K562 (cell line): ENCODE results near the gene IMMP2L. TPM values are rescaled to one million over a fixed set of nuclear protein-coding genes. Genes with fewer than 3 reads are reported as not detected.

Source experiments
- ATAC-seq: fragments of 200-7000 bp; cut with Tn5 transposase; 3 replicates; pipeline ENCODE4 v1.9.1; 2020; ENCODE audit warnings: moderate library complexity
- BruUV-seq: library from RNA; stranded (reverse); fragments of 400-500 nt; replicated peaks from 2 replicates; lab custom pipeline; 2021; lab: Mats Ljungman, UMichigan
- CTCF ChIA-PET: fragments of 300-600 bp; formaldehyde crosslinking; extraction: SDS; loops from one replicate; lab custom pipeline; 2021; ENCODE audit warnings: low intra/inter-chr PET ratio; lab: Yijun Ruan, JAX
- POLR2A ChIA-PET: fragments of 300-600, 350-650 bp; sonication (Branson Sonifier 250); formaldehyde crosslinking; extraction: SDS; loops from one replicate; lab custom pipeline; 2021; ENCODE audit warnings: antibody characterized with exemption, inconsistent platforms; lab: Yijun Ruan, JAX
- DNase-seq, 4 experiments: peaks; one replicate each; pipeline versions ENCODE4 v3.0.0 to v3.0.0-alpha.2; 2011 to 2018; ENCODE audit warnings: low spot score in 3 of 4, mixed read lengths in 3 of 4; ENCODE audit errors: extremely low read depth in 1 of 4
- FAIRE-seq: peaks from 2 replicates; lab custom pipeline; 2011; peaks lifted over from hg19 to GRCh38; lab: Jason Lieb, UNC
- H2AFZ ChIP-seq: 2 replicates; pipeline ENCODE4 v1.6.0; 2011; ENCODE audit warnings: low read depth, low read length, control low read depth, inconsistent platforms
- H3K27ac ChIP-seq: fragments of 200-600 bp; 3 replicates; pipeline ENCODE4 v1.8.0; 2011; ENCODE audit warnings: low read depth, mild to moderate bottlenecking, control low read depth, inconsistent platforms, low read length, moderate library complexity, mixed read lengths; ENCODE audit errors: extremely low read depth
- H3K27me3 ChIP-seq, 2 experiments: fragments of 300-600 bp in 1 of 2; 2 replicates in 1 of 2; 3 replicates in 1 of 2; pipeline versions ENCODE4 v1.6.0 to v1.8.0; 2011; ENCODE audit warnings: inconsistent platforms in 2 of 2, low read length in 2 of 2, mild to moderate bottlenecking in 1 of 2, mixed read lengths in 1 of 2, moderate library complexity in 1 of 2; ENCODE audit not compliant: control insufficient read depth in 2 of 2, insufficient read depth in 2 of 2
- H3K36me3 ChIP-seq: fragments of 300-600 bp; 3 replicates; pipeline ENCODE4 v1.8.0; 2011; ENCODE audit warnings: mild to moderate bottlenecking, low read length, inconsistent platforms; ENCODE audit not compliant: control insufficient read depth, insufficient read depth
- H3K4me1 ChIP-seq, 2 experiments: fragments of 200-600 bp in 1 of 2; replicated peaks in 1 of 2; 2 replicates in 1 of 2; 3 replicates in 1 of 2; pipeline versions ENCODE4 v1.5.1 to v1.8.0; 2011; ENCODE audit warnings: inconsistent platforms in 2 of 2, low read length in 2 of 2, mild to moderate bottlenecking in 1 of 2, mixed read lengths in 1 of 2, moderate library complexity in 1 of 2; ENCODE audit not compliant: control insufficient read depth in 2 of 2, insufficient read depth in 2 of 2
- H3K4me2 ChIP-seq: 2 replicates; pipeline ENCODE4 v1.6.1; 2011; ENCODE audit warnings: low read length, control low read depth, inconsistent platforms, mixed read lengths; ENCODE audit not compliant: insufficient read depth
- H3K4me3 ChIP-seq: fragments of 200-600 bp; sonication (generic), shearing (Covaris generic); 2 replicates; pipeline ENCODE4 v1.5.1; 2016; ENCODE audit warnings: control low read depth, inconsistent platforms
- H3K79me2 ChIP-seq: fragments of 200-600 bp; 3 replicates; pipeline ENCODE4 v1.8.0; 2011; ENCODE audit warnings: low read length, inconsistent platforms; ENCODE audit not compliant: control insufficient read depth, insufficient read depth
- H3K9ac ChIP-seq, 2 experiments: 2 replicates each; pipeline versions ENCODE4 v1.6.0 to v1.6.1; 2011; ENCODE audit warnings: low read depth in 2 of 2, low read length in 2 of 2, control low read depth in 1 of 2, inconsistent platforms in 1 of 2, mild to moderate bottlenecking in 1 of 2, mixed read lengths in 1 of 2; ENCODE audit not compliant: insufficient read depth in 1 of 2
- H3K9me1 ChIP-seq: one replicate; pipeline ENCODE4 v1.6.0; 2011; ENCODE audit warnings: inconsistent platforms, mild to moderate bottlenecking, low read length, moderate library complexity; ENCODE audit not compliant: control insufficient read depth, insufficient read depth
- H3K9me3 ChIP-seq: replicated peaks from 2 replicates; pipeline ENCODE4 v1.5.1; 2011; ENCODE audit warnings: low read depth, low read length, inconsistent platforms; ENCODE audit not compliant: control insufficient read depth, insufficient read depth
- H4K20me1 ChIP-seq: replicated peaks from 2 replicates; pipeline ENCODE4 v1.6.1; 2011; ENCODE audit warnings: low read length, inconsistent platforms, mixed read lengths; ENCODE audit not compliant: control insufficient read depth, insufficient read depth
- ARID1B ChIP-seq: fragments of 450-650 bp; IDR thresholded peaks from 2 replicates; pipeline ENCODE4 v1.6.1; 2016; ENCODE audit warnings: antibody characterized with exemption, mild to moderate bottlenecking, inconsistent platforms
- ARID3A ChIP-seq: IDR thresholded peaks from 2 replicates; pipeline ENCODE4 v1.6.1; 2012; ENCODE audit warnings: low read depth, low read length, improper control_type of control experiment, borderline replicate concordance
- CHD1 ChIP-seq: fragments of 200-600 bp; sonication (generic); IDR thresholded peaks from one replicate; pipeline ENCODE4 v1.6.1; 2012; ENCODE audit warnings: mild to moderate bottlenecking, moderate library complexity, low read length, inconsistent platforms
- HDGF ChIP-seq: fragments of 450-650 bp; IDR thresholded peaks from 2 replicates; pipeline ENCODE4 v1.6.1; 2016
- MITF ChIP-seq: IDR thresholded peaks from 2 replicates; pipeline ENCODE4 v1.6.1; 2014; ENCODE audit warnings: antibody characterized with exemption
- MLX ChIP-seq, 2 experiments: fragments of 450-650 bp in 1 of 2; sonication (generic) in 1 of 2; formaldehyde crosslinking; conservative IDR thresholded peaks; 2 replicates each; pipeline versions ENCODE4 v1.4.0 to v1.8.1; 2020 to 2022; ENCODE audit warnings: mild to moderate bottlenecking in 1 of 2, missing genetic modification reagents in 1 of 2
- NR2F6 ChIP-seq: fragments of 450-650 bp; formaldehyde crosslinking; IDR thresholded peaks from 2 replicates; pipeline ENCODE4 v1.4.0; 2020; ENCODE audit warnings: mild to moderate bottlenecking
- PHB2 ChIP-seq: fragments of 450-650 bp; IDR thresholded peaks from 2 replicates; pipeline ENCODE4 v1.6.1; 2017; ENCODE audit warnings: low read depth
- SAFB ChIP-seq: fragments of 200-400 bp; formaldehyde crosslinking; IDR thresholded peaks from 2 replicates; pipeline ENCODE4 v1.6.1; 2017; ENCODE audit warnings: low read depth, low read length, borderline replicate concordance
- ZBED1 ChIP-seq: IDR thresholded peaks from 2 replicates; pipeline ENCODE4 v1.6.1; 2014
- ZNF140 ChIP-seq: fragments of 250-450 bp; sonication (Bioruptor Pico); IDR thresholded peaks from 2 replicates; pipeline ENCODE4 v1.8.0; 2021; ENCODE audit warnings: moderate library complexity, mild to moderate bottlenecking, inconsistent platforms
- ZNF217 ChIP-seq: sonication (generic); formaldehyde crosslinking; IDR thresholded peaks from 2 replicates; pipeline ENCODE4 v1.8.0; 2022; ENCODE audit warnings: mild to moderate bottlenecking, missing genetic modification reagents
- ZNF232 ChIP-seq: sonication (generic); formaldehyde crosslinking; IDR thresholded peaks from 2 replicates; pipeline ENCODE4 v1.8.0; 2022; ENCODE audit warnings: mild to moderate bottlenecking, missing genetic modification reagents
- WGBS: fragments of 100-300 bp; shearing (Covaris generic); methylation state at CpG from one replicate; pipeline ENCODE4 v1.1.6; 2016; ENCODE audit warnings: low coverage, mixed read lengths; ENCODE audit not compliant: insufficient coverage; ENCODE audit errors: missing lambda C conversion rate; 5-methylcytosine and 5-hydroxymethylcytosine counted together
- in situ Hi-C: fragments of 300-500 bp; cut with MboI; formaldehyde crosslinking; loops from 4 replicates; pipeline ENCODE4 v1.15.0; 2018; ENCODE audit warnings: inconsistent platforms, mixed read lengths
- intact Hi-C: fragments of 100-400 bp; cut with micrococcal nuclease; formaldehyde crosslinking; loops from 2 replicates; pipeline ENCODE4 v1.14.2; 2022
- polyA plus RNA-seq, 8 experiments: library from polyadenylated mRNA; depleted of rRNA in 4 of 8; stranded (reverse) in 5 of 8; unstranded in 3 of 8; fragments of >200 nt; fragmentation: Nextera tagmentation in 2 of 8; fragmentation: Illumina TruSeq in 1 of 8; extraction: Ambion mirVana in 2 of 8; extraction: Trizol in 1 of 8; gene quantifications; 2 replicates each; pipeline versions ENCODE4 v1.2.1 to v1.2.3, GENCODE V29; 2011 to 2014; ENCODE audit warnings: inconsistent platforms in 1 of 8, missing spikeins in 1 of 8
- total RNA-seq, 7 experiments: library from RNA; depleted of rRNA in 6 of 7; stranded (reverse); fragments of >200 nt in 6 of 7; fragmentation: Illumina TruSeq in 2 of 7; extraction: Trizol in 2 of 7; gene quantifications; 2 replicates each; pipeline versions ENCODE4 v1.2.1 to v1.2.3, GENCODE V29; 2011 to 2021; ENCODE audit warnings: low replicate concordance in 1 of 7
- TF ChIP-seq, protein P1 (sequence below): IDR thresholded peaks from 2 replicates; pipeline ENCODE4 v1.6.1; 2011; ENCODE audit warnings: borderline replicate concordance, low read depth, mild to moderate bottlenecking, moderate library complexity, low read length; ENCODE audit not compliant: insufficient read depth, poor library complexity, severe bottlenecking

Gene IMMP2L
- total and polyA plus RNA-seq, 9 of the 15 experiments (the other 6 are each of a cell fraction or from before 2014, with no cell fraction given) = 29.7 to 116 (median 53.0) TPM

DNA sequence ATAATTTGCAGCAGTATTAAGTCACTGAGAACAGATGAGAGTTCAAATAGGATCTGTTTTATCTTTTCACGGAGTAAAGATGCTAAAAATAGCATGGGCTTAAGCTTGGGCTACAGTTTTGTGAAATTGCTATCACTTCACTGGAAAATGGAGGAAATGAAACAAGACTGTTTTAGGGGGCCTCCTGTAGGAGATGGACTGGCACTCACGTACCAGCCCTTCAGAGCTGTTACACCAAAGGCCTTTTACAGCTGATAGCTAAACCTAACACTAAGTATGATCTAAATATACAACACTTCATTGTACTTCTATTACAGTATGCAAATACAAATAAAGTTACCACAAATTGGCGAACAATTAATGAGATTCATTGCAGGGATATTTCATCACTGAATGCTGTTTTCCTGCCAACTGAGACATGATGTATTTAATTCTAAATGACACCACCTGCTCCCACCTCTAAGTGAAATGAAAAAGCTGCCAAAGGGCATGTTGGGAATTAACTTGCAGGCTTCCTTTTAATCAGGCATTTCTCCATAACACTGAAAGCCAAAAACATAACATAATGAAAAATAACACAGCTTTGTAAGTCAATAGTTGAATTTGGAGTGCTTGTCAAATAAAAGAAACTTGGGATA, 775.8 kb downstream of the IMMP2L start:
- H3K36me3 ChIP-seq = no peaks in the 10 kb centered on the region
- DNase-seq = no peak
- no peak overlapping the region for H3K4me2 ChIP-seq
- no peaks in the 10 kb centered on the region for H3K27me3 ChIP-seq
- no peak for ATAC-seq
- intact Hi-C loops = no loop called here
- no peaks in the 10 kb centered on the region for H3K9me1 ChIP-seq
- no peak overlapping the region for H3K9ac ChIP-seq
- no peak overlapping the region for H3K4me3 ChIP-seq
- in situ Hi-C loops = no loop called here
- H2AFZ ChIP-seq = no peak overlapping the region
- FAIRE-seq = no peak
- no peaks in the 10 kb centered on the region for H3K9me3 ChIP-seq
- no peaks in the 10 kb centered on the region for H4K20me1 ChIP-seq
- H3K27ac ChIP-seq = no peak overlapping the region
- 6% methylated on average over 3 of the region's 3 CpGs for WGBS
- H3K79me2 ChIP-seq = no peaks in the 10 kb centered on the region
- TF ChIP-seq PHB2 (no peak), CHD1 (no peak), SAFB (no peak), ARID3A (no peak), ARID1B (no peak), MITF (no peak), ZNF140 (CRISPR knock-in tag) (no peak), ZNF217 (CRISPR knock-in tag) (no peak), MLX (CRISPR knock-in tag; conservative IDR thresholded peaks at IDR 0.05) (no peak), HDGF (no peak), ZBED1 (no peak), NR2F6 (CRISPR knock-in tag) (no peak), ZNF232 (CRISPR knock-in tag) (no peak)
- TF ChIP-seq, protein P1, sequence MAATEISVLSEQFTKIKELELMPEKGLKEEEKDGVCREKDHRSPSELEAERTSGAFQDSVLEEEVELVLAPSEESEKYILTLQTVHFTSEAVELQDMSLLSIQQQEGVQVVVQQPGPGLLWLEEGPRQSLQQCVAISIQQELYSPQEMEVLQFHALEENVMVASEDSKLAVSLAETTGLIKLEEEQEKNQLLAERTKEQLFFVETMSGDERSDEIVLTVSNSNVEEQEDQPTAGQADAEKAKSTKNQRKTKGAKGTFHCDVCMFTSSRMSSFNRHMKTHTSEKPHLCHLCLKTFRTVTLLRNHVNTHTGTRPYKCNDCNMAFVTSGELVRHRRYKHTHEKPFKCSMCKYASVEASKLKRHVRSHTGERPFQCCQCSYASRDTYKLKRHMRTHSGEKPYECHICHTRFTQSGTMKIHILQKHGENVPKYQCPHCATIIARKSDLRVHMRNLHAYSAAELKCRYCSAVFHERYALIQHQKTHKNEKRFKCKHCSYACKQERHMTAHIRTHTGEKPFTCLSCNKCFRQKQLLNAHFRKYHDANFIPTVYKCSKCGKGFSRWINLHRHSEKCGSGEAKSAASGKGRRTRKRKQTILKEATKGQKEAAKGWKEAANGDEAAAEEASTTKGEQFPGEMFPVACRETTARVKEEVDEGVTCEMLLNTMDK = no peak
- ChIA-PET CTCF (no interaction called here), POLR2A (interaction anchor here (0.5 to 0.9 kb wide), 2 partner anchors 13 to 56 kb away, joined by 3 read pairs; no protein-coding TSS in a partner anchor)
- BruUV-seq = no TSS peak
- no peaks in the 10 kb centered on the region for H3K4me1 ChIP-seq
